Loucy (cell line): ENCODE data around the gene PET100.

Source experiments
- CTCF ChIP-seq: fragments of 200-600 bp; sonication (generic); conservative IDR thresholded peaks from 2 replicates; pipeline ENCODE4 v1.5.1; 2014; ENCODE audit warnings: mild to moderate bottlenecking, antibody characterized with exemption, low read length
- EZH2phosphoT487 ChIP-seq: fragments of 200-600 bp; IDR thresholded peaks from 2 replicates; pipeline ENCODE4 v1.6.1; 2018; ENCODE audit warnings: antibody characterized with exemption, mild to moderate bottlenecking, moderate library complexity, borderline replicate concordance

GRCh38 chr19:7636317-7636690, 6.7 kb downstream of the PET100 start:
- TF ChIP-seq CTCF: no peak
- TF ChIP-seq EZH2phosphoT487: no peak
